ENCODE results near the gene SNX27.

Gene SNX27

GRCh38 chr1:151692226-151692625 is 80.4 kb downstream of the SNX27 start:
- no peak for TF ChIP-seq CTCF (IDR thresholded peaks at IDR 0.05; ENCODE audit: low read depth, low read length)
- no peak for DNase-seq (ENCODE audit: extremely low read depth, low read depth)

GRCh38 chr1:151693057-151693651 is 81.3 kb downstream of the SNX27 start:
- TF ChIP-seq CTCF (IDR thresholded peaks at IDR 0.05; ENCODE audit: low read depth, low read length): peak; percentile 73
- DNase-seq (ENCODE audit: extremely low read depth, low read depth): no peak

- no peak for TF ChIP-seq CTCF (IDR thresholded peaks at IDR 0.05; ENCODE audit: low read depth, low read length)
- no peak for DNase-seq (ENCODE audit: extremely low read depth, low read depth)
Measured at GRCh38 chr1:151701515-151701914, 89.7 kb downstream of the SNX27 start.

- no peak for DNase-seq (ENCODE audit: extremely low read depth, low read depth)
- no peak for TF ChIP-seq CTCF (IDR thresholded peaks at IDR 0.05; ENCODE audit: low read depth, low read length)
Measured at GRCh38 chr1:151702936-151703335, 91.1 kb downstream of the SNX27 start.

GRCh38 chr1:151703813-151704212 is 92.0 kb downstream of the SNX27 start:
- no peak for DNase-seq (ENCODE audit: extremely low read depth, low read depth)
- TF ChIP-seq CTCF (IDR thresholded peaks at IDR 0.05; ENCODE audit: low read depth, low read length): no peak

- no peak for DNase-seq (ENCODE audit: extremely low read depth, low read depth)
- no peak for TF ChIP-seq CTCF (IDR thresholded peaks at IDR 0.05; ENCODE audit: low read depth, low read length)
Measured at GRCh38 chr1:151704246-151704645, 92.4 kb downstream of the SNX27 start.

GRCh38 chr1:151705146-151705545 is 93.3 kb downstream of the SNX27 start:
- no peak for DNase-seq (ENCODE audit: extremely low read depth, low read depth)
- TF ChIP-seq CTCF (IDR thresholded peaks at IDR 0.05; ENCODE audit: low read depth, low read length): no peak
